Hair follicular keratinocyte (primary cell): ENCODE data around the gene KDM1A. TPM values are rescaled to one million over a fixed set of nuclear protein-coding genes. Genes with fewer than 3 reads are reported as not detected.

Source experiments
- total RNA-seq: library from RNA; depleted of rRNA; stranded (reverse); fragments of >200 nt; gene quantifications from 2 replicates; pipeline ENCODE4 v1.2.3, GENCODE V29; 2015

Gene KDM1A
- 69.3 and 92.3 TPM in 2 replicates for total RNA-seq

GRCh38 chr1:23019094-23019862, at the start of gene KDM1A:
Gene KDM1A (plus strand): TSS chr1:23019468. CDS start chr1:23019597, 129 bp downstream.

GRCh38 chr1:22972760-22973159, 46.5 kb upstream of the KDM1A start, which contains the start of gene LACTBL1:
Gene LACTBL1 (minus strand): TSS chr1:22972866. CDS start chr1:22972316, 550 bp downstream.

Other genes with a start within 250 kb of the KDM1A start
- gene LACTBL1, start 46.6 kb upstream of the KDM1A start, total RNA-seq, result not detected in 2 replicates
- not detected in 2 replicates for gene TEX46, start 3.6 kb upstream of the KDM1A start, total RNA-seq
- 37.1 and 37.9 TPM in 2 replicates for gene LUZP1, start 149.4 kb downstream of the KDM1A start, total RNA-seq
- gene HTR1D, start 198.0 kb downstream of the KDM1A start, total RNA-seq, result 0.27 TPM in 1 of 2 replicates, not detected in the other